M059J (cell line): ENCODE results near the gene USP17L22. TPM values are rescaled to one million over a fixed set of nuclear protein-coding genes. Genes with fewer than 3 reads are reported as not detected.
"Not testable (repeated sequence)": the region's sequence is repeated elsewhere in the genome, so short reads cannot be mapped to it uniquely, and the experiment has no call there.

Experiments
- DNase-seq: peaks from one replicate; pipeline ENCODE4 v3.0.0-alpha.2; 2012; ENCODE audit warnings: low read depth
- total RNA-seq: library from RNA; depleted of rRNA; stranded (reverse); fragments of >200 nt; shearing (Covaris generic); gene quantifications from 2 replicates; pipeline ENCODE4 v1.2.3, GENCODE V29; 2014; rRNA removed

The USP17L22 gene, protein sequence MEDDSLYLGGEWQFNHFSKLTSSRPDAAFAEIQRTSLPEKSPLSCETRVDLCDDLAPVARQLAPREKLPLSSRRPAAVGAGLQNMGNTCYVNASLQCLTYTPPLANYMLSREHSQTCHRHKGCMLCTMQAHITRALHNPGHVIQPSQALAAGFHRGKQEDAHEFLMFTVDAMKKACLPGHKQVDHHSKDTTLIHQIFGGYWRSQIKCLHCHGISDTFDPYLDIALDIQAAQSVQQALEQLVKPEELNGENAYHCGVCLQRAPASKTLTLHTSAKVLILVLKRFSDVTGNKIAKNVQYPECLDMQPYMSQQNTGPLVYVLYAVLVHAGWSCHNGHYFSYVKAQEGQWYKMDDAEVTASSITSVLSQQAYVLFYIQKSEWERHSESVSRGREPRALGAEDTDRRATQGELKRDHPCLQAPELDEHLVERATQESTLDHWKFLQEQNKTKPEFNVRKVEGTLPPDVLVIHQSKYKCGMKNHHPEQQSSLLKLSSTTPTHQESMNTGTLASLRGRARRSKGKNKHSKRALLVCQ
- not detected in 2 replicates for total RNA-seq

DNA sequence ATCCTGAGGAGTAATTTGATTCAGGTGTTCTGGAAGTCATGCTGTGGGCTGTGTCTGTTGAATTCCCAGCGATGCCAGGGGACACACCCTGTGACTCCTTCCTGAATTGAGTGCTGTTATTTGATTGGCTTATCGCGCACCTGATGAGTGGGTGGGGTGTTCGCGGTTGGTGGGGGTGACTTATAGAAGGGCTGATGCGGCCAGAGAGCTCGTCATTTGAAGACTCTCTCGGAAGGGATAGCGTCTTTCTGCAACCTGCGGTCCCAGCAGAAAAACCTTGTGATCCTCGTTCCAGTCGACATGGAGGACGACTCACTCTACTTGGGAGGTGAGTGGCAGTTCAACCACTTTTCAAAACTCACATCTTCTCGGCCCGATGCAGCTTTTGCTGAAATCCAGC lies at the start of gene USP17L22:
Gene USP17L22, plus strand, starts transcription at position 301 of the 400 bp plus-strand sequence. Its CDS starts 0 bp downstream, at position 301.
- DNase-seq: not testable (repeated sequence)

DNA sequence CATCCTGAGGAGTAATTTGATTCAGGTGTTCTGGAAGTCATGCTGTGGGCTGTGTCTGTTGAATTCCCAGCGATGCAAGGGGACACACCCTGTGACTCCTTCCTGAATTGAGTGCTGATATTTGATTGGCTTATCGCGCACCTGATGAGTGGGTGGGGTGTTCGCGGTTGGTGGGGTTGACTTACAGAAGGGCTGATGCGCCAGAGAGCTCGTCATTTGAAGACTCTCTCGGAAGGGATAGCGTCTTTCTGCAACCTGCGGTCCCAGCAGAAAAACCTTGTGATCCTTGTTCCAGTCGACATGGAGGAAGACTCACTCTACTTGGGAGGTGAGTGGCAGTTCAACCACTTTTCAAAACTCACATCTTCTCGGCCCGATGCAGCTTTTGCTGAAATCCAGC lies 47.6 kb upstream of the USP17L22 start, which contains the start of gene USP17L12:
Gene USP17L12, plus strand, starts transcription at position 301 of the 400 bp plus-strand sequence. Its CDS starts 0 bp downstream, at position 301.
- not testable (repeated sequence) for DNase-seq

DNA sequence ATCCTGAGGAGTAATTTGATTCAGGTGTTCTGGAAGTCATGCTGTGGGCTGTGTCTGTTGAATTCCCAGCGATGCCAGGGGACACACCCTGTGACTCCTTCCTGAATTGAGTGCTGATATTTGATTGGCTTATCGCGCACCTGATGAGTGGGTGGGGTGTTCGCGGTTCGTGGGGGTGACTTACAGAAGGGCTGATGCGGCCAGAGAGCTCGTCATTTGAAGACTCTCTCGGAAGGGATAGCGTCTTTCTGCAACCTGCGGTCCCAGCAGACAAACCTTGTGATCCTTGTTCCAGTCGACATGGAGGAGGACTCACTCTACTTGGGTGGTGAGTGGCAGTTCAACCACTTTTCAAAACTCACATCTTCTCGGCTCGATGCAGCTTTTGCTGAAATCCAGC lies 42.8 kb upstream of the USP17L22 start, which contains the start of gene USP17L13:
Gene USP17L13, plus strand, starts transcription at position 301 of the 400 bp plus-strand sequence. Its CDS starts 0 bp downstream, at position 301.
- not testable (repeated sequence) for DNase-seq

DNA sequence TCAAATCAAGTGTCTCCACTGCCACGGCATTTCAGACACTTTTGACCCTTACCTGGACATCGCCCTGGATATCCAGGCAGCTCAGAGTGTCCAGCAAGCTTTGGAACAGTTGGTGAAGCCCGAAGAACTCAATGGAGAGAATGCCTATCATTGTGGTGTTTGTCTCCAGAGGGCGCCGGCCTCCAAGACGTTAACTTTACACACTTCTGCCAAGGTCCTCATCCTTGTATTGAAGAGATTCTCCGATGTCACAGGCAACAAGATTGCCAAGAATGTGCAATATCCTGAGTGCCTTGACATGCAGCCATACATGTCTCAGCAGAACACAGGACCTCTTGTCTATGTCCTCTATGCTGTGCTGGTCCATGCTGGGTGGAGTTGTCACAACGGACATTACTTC lies 37.2 kb upstream of the USP17L22 start:
- DNase-seq: not testable (repeated sequence)

DNA sequence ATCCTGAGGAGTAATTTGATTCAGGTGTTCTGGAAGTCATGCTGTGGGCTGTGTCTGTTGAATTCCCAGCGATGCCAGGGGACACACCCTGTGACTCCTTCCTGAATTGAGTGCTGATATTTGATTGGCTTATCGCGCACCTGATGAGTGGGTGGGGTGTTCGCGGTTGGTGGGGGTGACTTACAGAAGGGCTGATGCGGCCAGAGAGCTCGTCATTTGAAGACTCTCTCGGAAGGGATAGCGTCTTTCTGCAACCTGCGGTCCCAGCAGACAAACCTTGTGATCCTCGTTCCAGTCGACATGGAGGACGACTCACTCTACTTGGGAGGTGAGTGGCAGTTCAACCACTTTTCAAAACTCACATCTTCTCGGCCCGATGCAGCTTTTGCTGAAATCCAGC lies 33.3 kb upstream of the USP17L22 start, which contains the start of gene USP17L15:
Gene USP17L15, plus strand, starts transcription at position 301 of the 400 bp plus-strand sequence. Its CDS starts 0 bp downstream, at position 301.
- not testable (repeated sequence) for DNase-seq

DNA sequence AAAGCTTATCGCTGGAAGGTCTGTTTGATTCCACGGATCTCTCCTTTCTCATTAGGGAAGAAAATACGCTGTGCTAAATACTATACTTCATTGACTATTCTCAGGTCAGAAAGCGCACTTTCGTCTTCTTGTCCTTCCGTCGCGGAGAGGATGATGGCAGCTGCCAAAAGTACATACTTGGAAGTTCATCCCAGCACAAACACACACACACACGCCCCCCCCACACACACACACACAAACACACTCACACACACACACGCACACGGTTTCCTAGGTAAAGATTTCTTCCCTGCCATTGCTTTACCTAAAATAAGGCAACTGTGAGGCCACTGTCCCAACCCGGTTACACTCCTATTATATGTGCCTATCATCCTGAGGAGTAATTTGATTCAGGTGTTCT lies 29.0 kb upstream of the USP17L22 start:
- not testable (repeated sequence) for DNase-seq

DNA sequence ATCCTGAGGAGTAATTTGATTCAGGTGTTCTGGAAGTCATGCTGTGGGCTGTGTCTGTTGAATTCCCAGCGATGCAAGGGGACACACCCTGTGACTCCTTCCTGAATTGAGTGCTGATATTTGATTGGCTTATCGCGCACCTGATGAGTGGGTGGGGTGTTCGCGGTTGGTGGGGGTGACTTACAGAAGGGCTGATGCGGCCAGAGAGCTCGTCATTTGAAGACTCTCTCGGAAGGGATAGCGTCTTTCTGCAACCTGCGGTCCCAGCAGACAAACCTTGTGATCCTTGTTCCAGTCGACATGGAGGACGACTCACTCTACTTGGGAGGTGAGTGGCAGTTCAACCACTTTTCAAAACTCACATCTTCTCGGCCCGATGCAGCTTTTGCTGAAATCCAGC lies 23.8 kb upstream of the USP17L22 start, which contains the start of gene USP17L17:
Gene USP17L17, plus strand, starts transcription at position 301 of the 400 bp plus-strand sequence. Its CDS starts 0 bp downstream, at position 301.
- DNase-seq: not testable (repeated sequence)

DNA sequence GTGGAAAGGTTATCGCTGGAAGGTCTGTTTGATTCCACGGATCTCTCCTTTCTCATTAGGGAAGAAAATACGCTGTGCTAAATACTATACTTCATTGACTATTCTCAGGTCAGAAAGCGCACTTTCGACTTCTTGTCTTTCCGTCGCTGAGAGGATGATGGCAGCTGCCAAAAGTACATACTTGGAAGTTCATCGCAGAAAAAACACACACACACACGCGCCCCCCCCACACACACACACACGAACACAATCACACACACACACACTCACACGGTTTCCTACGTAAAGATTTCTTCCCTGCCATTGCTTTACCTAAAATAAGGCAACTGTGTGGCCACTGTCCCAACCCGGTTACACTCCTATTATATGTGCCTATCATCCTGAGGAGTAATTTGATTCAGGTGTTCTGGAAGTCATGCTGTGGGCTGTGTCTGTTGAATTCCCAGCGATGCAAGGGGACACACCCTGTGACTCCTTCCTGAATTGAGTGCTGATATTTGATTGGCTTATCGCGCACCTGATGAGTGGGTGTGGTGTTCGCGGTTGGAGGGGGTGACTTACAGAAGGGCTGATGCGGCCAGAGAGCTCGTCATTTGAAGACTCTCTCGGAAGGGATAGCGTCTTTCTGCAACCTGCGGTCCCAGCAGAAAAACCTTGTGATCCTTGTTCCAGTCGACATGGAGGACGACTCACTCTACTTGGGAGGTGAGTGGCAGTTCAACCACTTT lies 19.3 kb upstream of the USP17L22 start, which contains the start of gene USP17L18:
Gene USP17L18, plus strand, starts transcription at position 678 of the 728 bp plus-strand sequence. Its CDS starts 0 bp downstream, at position 678.
- DNase-seq: not testable (repeated sequence)

DNA sequence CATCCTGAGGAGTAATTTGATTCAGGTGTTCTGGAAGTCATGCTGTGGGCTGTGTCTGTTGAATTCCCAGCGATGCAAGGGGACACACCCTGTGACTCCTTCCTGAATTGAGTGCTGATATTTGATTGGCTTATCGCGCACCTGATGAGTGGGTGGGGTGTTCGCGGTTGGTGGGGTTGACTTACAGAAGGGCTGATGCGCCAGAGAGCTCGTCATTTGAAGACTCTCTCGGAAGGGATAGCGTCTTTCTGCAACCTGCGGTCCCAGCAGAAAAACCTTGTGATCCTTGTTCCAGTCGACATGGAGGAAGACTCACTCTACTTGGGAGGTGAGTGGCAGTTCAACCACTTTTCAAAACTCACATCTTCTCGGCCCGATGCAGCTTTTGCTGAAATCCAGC lies 14.3 kb upstream of the USP17L22 start, which contains the start of gene USP17L19:
Gene USP17L19, plus strand, starts transcription at position 301 of the 400 bp plus-strand sequence. Its CDS starts 0 bp downstream, at position 301.
- DNase-seq: not testable (repeated sequence)

DNA sequence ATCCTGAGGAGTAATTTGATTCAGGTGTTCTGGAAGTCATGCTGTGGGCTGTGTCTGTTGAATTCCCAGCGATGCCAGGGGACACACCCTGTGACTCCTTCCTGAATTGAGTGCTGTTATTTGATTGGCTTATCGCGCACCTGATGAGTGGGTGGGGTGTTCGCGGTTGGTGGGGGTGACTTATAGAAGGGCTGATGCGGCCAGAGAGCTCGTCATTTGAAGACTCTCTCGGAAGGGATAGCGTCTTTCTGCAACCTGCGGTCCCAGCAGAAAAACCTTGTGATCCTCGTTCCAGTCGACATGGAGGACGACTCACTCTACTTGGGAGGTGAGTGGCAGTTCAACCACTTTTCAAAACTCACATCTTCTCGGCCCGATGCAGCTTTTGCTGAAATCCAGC lies 9.6 kb upstream of the USP17L22 start, which contains the start of gene USP17L20:
Gene USP17L20, plus strand, starts transcription at position 301 of the 400 bp plus-strand sequence. Its CDS starts 0 bp downstream, at position 301.
- not testable (repeated sequence) for DNase-seq

DNA sequence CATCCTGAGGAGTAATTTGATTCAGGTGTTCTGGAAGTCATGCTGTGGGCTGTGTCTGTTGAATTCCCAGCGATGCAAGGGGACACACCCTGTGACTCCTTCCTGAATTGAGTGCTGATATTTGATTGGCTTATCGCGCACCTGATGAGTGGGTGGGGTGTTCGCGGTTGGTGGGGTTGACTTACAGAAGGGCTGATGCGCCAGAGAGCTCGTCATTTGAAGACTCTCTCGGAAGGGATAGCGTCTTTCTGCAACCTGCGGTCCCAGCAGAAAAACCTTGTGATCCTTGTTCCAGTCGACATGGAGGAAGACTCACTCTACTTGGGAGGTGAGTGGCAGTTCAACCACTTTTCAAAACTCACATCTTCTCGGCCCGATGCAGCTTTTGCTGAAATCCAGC lies 4.8 kb upstream of the USP17L22 start, which contains the start of gene USP17L21:
Gene USP17L21, plus strand, starts transcription at position 301 of the 400 bp plus-strand sequence. Its CDS starts 0 bp downstream, at position 301.
- not testable (repeated sequence) for DNase-seq

DNA sequence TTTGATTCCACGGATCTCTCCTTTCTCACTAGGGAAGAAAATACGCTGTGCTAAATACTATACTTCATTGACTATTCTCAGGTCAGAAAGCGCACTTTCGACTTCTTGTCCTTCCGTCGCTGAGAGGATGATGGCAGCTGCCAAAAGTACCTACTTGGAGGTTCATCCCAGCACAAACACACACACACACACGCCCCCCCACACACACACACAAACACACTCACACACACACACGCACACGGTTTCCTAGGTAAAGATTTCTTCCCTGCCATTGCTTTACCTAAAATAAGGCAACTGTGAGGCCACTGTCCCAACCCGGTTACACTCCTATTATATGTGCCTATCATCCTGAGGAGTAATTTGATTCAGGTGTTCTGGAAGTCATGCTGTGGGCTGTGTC lies 4.3 kb downstream of the USP17L22 start:
- not testable (repeated sequence) for DNase-seq

Other genes with a start within 250 kb of the USP17L22 start
- gene FAM90A26, start 97.2 kb upstream of the USP17L22 start, total RNA-seq: not detected in 2 replicates
- gene USP17L10, start 57.0 kb upstream of the USP17L22 start, total RNA-seq: not detected in 2 replicates
- not detected in 2 replicates for gene USP17L11, start 52.2 kb upstream of the USP17L22 start, total RNA-seq
- gene USP17L12, start 47.5 kb upstream of the USP17L22 start, total RNA-seq: not detected in 2 replicates
- gene USP17L13, start 42.7 kb upstream of the USP17L22 start, total RNA-seq: not detected in 2 replicates
- not detected in 2 replicates for gene USP17L15, start 33.2 kb upstream of the USP17L22 start, total RNA-seq
- gene USP17L17, start 23.7 kb upstream of the USP17L22 start, total RNA-seq: not detected in 2 replicates
- gene USP17L18, start 19.0 kb upstream of the USP17L22 start, total RNA-seq: not detected in 2 replicates
- not detected in 2 replicates for gene USP17L19, start 14.2 kb upstream of the USP17L22 start, total RNA-seq
- gene USP17L20, start 9.5 kb upstream of the USP17L22 start, total RNA-seq: not detected in 2 replicates
- not detected in 2 replicates for gene USP17L21, start 4.7 kb upstream of the USP17L22 start, total RNA-seq
- gene USP17L24, start 57.5 kb downstream of the USP17L22 start, total RNA-seq: not detected in 2 replicates
- not detected in 2 replicates for gene USP17L25, start 62.3 kb downstream of the USP17L22 start, total RNA-seq
- not detected in 2 replicates for gene USP17L26, start 67.0 kb downstream of the USP17L22 start, total RNA-seq
- not detected in 2 replicates for gene USP17L5, start 71.8 kb downstream of the USP17L22 start, total RNA-seq
- gene USP17L27, start 76.5 kb downstream of the USP17L22 start, total RNA-seq: not detected in 2 replicates
- gene USP17L28, start 81.3 kb downstream of the USP17L22 start, total RNA-seq: not detected in 2 replicates
- gene USP17L29, start 86.0 kb downstream of the USP17L22 start, total RNA-seq: not detected in 2 replicates
- gene USP17L30, start 95.5 kb downstream of the USP17L22 start, total RNA-seq: not detected in 2 replicates
- not detected in 2 replicates for gene DEFB131A, start 176.8 kb downstream of the USP17L22 start, total RNA-seq